ENCODE data around the gene TIGIT.
"Not testable (repeated sequence)": the region's sequence is repeated elsewhere in the genome, so short reads cannot be mapped to it uniquely, and the experiment has no call there.

TIGIT gene

GRCh38 chr3:114293838-114294535 is at the start of gene TIGIT:
Gene TIGIT (plus strand): TSS chr3:114294028. CDS start chr3:114294062, 34 bp downstream.
- DNase-seq = no peak

GRCh38 chr3:114252954-114253353 is 40.9 kb upstream of the TIGIT start:
- DNase-seq = no peak

GRCh38 chr3:114253505-114253904 is 40.3 kb upstream of the TIGIT start:
- no peak for DNase-seq

- DNase-seq = no peak
Measured at GRCh38 chr3:114259566-114259965, 34.3 kb upstream of the TIGIT start.

- DNase-seq = no peak
Measured at GRCh38 chr3:114260152-114260551, 33.7 kb upstream of the TIGIT start.

GRCh38 chr3:114270019-114270418 is 23.8 kb upstream of the TIGIT start:
- DNase-seq = no peak

GRCh38 chr3:114272271-114272670 is 21.6 kb upstream of the TIGIT start:
- no peak for DNase-seq

GRCh38 chr3:114274929-114275328 is 18.9 kb upstream of the TIGIT start:
- DNase-seq = no peak

GRCh38 chr3:114276856-114277255 is 17.0 kb upstream of the TIGIT start:
- not testable (repeated sequence) for DNase-seq

GRCh38 chr3:114284644-114285043 is 9.2 kb upstream of the TIGIT start:
- no peak for DNase-seq

- DNase-seq = no peak
Measured at GRCh38 chr3:114285648-114286230, 8.1 kb upstream of the TIGIT start.

- DNase-seq = no peak
Measured at GRCh38 chr3:114286266-114286665, 7.6 kb upstream of the TIGIT start.

GRCh38 chr3:114290911-114291901 is 2.6 kb upstream of the TIGIT start:
- DNase-seq = peak; percentile 100

- no peak for DNase-seq
Measured at GRCh38 chr3:114294940-114295480, 1.2 kb downstream of the TIGIT start.

GRCh38 chr3:114295946-114296345 is 2.1 kb downstream of the TIGIT start:
- no peak for DNase-seq

- no peak for DNase-seq
Measured at GRCh38 chr3:114299421-114299820, 5.6 kb downstream of the TIGIT start.

GRCh38 chr3:114299941-114300624 is 6.3 kb downstream of the TIGIT start:
- DNase-seq = no peak

GRCh38 chr3:114307222-114307830 is 13.5 kb downstream of the TIGIT start:
- DNase-seq = no peak

GRCh38 chr3:114307832-114308231 is 14.0 kb downstream of the TIGIT start:
- DNase-seq = no peak

GRCh38 chr3:114308377-114308776 is 14.5 kb downstream of the TIGIT start:
- no peak for DNase-seq

GRCh38 chr3:114308830-114309229 is 15.0 kb downstream of the TIGIT start:
- DNase-seq = no peak

GRCh38 chr3:114310695-114311094 is 16.9 kb downstream of the TIGIT start:
- no peak for DNase-seq
